ENCODE measurements around the gene GLCE. TPM values are rescaled to one million over a fixed set of nuclear protein-coding genes. Genes with fewer than 3 reads are reported as not detected.

Gene GLCE
- polyA plus RNA-seq, 4 donors = 18.2 to 66.5 (median 30.6) TPM

DNA sequence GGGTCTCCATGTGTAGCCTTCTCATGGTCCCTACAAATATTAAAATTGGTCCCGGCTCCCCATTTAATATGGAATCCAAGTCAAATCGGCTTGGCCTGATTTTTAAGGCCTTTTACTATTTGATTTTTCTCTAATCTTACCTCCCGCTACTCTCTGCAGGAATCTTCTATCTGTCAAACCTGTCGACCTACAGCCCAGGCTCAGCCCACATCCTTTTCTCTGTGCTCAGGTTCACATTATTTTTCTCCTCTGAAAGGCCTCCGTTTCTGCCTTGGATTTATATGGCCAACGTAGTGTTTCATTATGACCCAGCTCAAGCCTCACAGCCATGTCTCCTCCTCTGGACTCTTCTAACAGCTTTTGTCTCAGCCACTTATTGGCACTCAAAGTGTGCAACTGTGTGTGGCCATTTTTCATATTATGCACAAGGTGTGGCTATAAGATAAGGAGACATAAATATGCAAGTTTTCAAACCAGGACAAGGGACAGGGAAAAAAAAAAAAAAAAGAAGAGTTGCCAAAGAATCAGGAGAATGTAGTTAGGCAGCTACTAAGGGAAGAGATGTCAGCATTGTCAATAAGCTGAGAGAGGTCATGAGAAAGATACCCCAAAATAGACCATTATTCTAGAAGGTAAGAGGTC, 2.1 kb upstream of the GLCE start:
- H3K36me3 ChIP-seq (ENCODE audit: control insufficient read depth in 3 of 3, insufficient read depth in 2 of 3, low read depth in 1 of 3, low read length in 3 of 3) = no peaks in the 10 kb centered on the region
- DNase-seq = no peak
- H3K27me3 ChIP-seq (ENCODE audit: control insufficient read depth in 3 of 3, insufficient read depth in 3 of 3, low read length in 3 of 3) = no peaks in the 10 kb centered on the region
- no peaks in the 10 kb centered on the region for H3K9me3 ChIP-seq (ENCODE audit: control insufficient read depth in 2 of 2, insufficient read depth in 1 of 2, low read depth in 1 of 2, low read length in 1 of 2)
- 81 to 84% (median 82%) methylated on average over 6 of the region's 6 CpGs for WGBS, 3 donors
- H3K27ac ChIP-seq (ENCODE audit: low read depth in 1 of 3, low read length in 2 of 3) = no peak overlapping the region
- no peak overlapping the region for H3K4me3 ChIP-seq (ENCODE audit: low read depth in 1 of 3, low read length in 3 of 3)
- no peak for FAIRE-seq
- peaks cover 0 to 10% (median 0%) of the 10 kb centered on the region in 3 donors for H3K4me1 ChIP-seq (ENCODE audit: control insufficient read depth in 3 of 3, insufficient read depth in 2 of 3, low read depth in 1 of 3, low read length in 2 of 3)

DNA sequence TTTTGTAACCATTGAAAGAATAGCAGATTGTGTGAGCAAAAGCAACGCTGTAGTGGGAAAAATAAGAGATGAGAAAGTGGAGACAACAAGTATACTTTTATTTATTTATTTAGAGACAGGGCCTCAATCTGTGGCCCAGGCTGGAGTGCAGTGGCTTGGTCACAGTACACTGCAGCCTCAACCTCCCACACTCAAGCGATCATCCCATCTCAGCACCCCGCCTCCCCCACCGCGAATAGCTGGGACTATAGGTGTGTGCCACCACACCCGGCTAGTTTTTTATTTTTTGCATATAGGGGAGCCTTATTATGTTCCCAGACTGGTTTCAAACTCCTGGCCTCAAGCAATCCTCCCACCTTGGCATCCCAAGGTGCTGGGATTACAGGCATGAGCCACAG, 1.6 kb upstream of the GLCE start:
- no peaks in the 10 kb centered on the region for H3K9me3 ChIP-seq (ENCODE audit: control insufficient read depth in 2 of 2, insufficient read depth in 1 of 2, low read depth in 1 of 2, low read length in 1 of 2)
- H3K4me3 ChIP-seq (ENCODE audit: low read depth in 1 of 3, low read length in 3 of 3) = no peak overlapping the region
- no peaks in the 10 kb centered on the region for H3K27me3 ChIP-seq (ENCODE audit: control insufficient read depth in 3 of 3, insufficient read depth in 3 of 3, low read length in 3 of 3)
- 91 to 93% (median 93%) methylated on average over 6 of the region's 6 CpGs for WGBS, 3 donors
- no peaks in the 10 kb centered on the region for H3K36me3 ChIP-seq (ENCODE audit: control insufficient read depth in 3 of 3, insufficient read depth in 2 of 3, low read depth in 1 of 3, low read length in 3 of 3)
- DNase-seq = no peak
- peaks cover 0 to 10% (median 0%) of the 10 kb centered on the region in 3 donors for H3K4me1 ChIP-seq (ENCODE audit: control insufficient read depth in 3 of 3, insufficient read depth in 2 of 3, low read depth in 1 of 3, low read length in 2 of 3)
- H3K27ac ChIP-seq (ENCODE audit: low read depth in 1 of 3, low read length in 2 of 3) = no peak overlapping the region
- FAIRE-seq = no peak

DNA sequence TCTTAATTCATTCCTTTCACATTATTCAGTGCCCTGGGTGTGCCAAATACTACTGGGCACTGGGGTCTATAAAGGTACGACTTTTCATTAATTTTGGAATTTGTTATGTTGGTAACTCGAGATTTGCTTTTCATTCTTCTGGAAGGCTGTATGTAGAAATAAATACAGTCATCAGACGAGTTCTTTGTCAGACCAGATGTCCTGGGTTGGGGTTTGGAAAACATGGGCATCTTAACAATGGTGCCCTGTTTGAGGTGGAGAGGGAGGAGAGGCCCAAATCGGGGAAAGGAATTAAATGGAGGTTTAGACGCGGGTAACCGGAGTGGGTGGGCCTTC, 662 bp upstream of the GLCE start:
- H3K9me3 ChIP-seq (ENCODE audit: control insufficient read depth in 2 of 2, insufficient read depth in 1 of 2, low read depth in 1 of 2, low read length in 1 of 2) = no peaks in the 10 kb centered on the region
- WGBS, 3 donors = 13 to 20% (median 15%) methylated on average over 7 of the region's 7 CpGs
- H3K4me1 ChIP-seq (ENCODE audit: control insufficient read depth in 3 of 3, insufficient read depth in 2 of 3, low read depth in 1 of 3, low read length in 2 of 3) = peaks cover 0 to 10% (median 0%) of the 10 kb centered on the region in 3 donors
- H3K4me3 ChIP-seq (ENCODE audit: low read depth in 1 of 3, low read length in 3 of 3) = peak overlapping the region in 2 of 3 donors; percentile 68 to 91
- H3K27ac ChIP-seq (ENCODE audit: low read depth in 1 of 3, low read length in 2 of 3) = peak overlapping the region; percentile 46 to 80 (median 79)
- no peaks in the 10 kb centered on the region for H3K27me3 ChIP-seq (ENCODE audit: control insufficient read depth in 3 of 3, insufficient read depth in 3 of 3, low read length in 3 of 3)
- no peaks in the 10 kb centered on the region for H3K36me3 ChIP-seq (ENCODE audit: control insufficient read depth in 3 of 3, insufficient read depth in 2 of 3, low read depth in 1 of 3, low read length in 3 of 3)
- DNase-seq = no peak
- no peak for FAIRE-seq

DNA sequence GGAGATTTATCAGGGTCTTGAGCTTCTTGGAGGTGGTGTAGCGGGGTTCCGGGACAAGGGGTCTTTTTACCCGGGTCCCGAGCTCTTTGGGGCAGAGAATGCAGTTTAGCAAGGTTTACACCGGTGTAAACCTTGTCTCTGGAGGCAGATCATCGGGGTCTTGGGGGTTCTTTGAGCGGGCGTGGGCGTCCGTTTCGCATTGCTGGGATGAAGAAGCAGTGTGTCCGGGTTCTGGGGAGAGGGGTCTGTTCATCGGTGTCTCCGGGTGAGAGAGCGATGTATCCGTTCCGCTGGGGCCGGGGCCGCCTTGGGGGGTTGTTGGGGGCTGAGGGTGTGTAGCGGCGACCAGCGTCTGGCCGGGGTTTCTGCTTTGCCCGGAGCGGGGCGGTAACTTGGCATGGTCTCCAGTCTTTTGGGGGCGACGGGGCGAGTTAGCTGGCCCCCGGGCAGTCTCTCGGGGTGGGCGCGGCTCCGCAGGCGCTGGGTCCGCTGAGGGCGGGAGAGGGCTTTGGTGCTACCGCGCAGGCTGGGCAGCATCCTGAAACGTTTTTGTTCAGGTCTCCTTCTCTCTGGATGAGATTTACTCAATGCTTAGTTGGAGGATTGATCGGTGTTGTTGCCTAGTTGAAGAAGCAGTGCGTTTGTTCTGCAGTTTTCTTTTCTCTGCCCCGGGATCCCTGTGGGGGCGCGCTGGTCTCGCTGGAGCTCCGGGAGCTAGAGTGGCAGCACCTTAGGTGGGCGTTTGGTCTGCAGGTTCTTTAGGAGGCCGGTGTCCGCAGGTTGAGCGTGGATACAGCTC, 843 bp downstream of the GLCE start:
- peak overlapping the region in 2 of 3 donors; percentile 61 to 87 for H3K27ac ChIP-seq (ENCODE audit: low read depth in 1 of 3, low read length in 2 of 3)
- H3K27me3 ChIP-seq (ENCODE audit: control insufficient read depth in 3 of 3, insufficient read depth in 3 of 3, low read length in 3 of 3) = no peaks in the 10 kb centered on the region
- WGBS, 3 donors = 0 to 1% (median 1%) methylated on average over 51 of the region's 51 CpGs
- H3K4me3 ChIP-seq (ENCODE audit: low read depth in 1 of 3, low read length in 3 of 3) = peak overlapping the region; percentile 68 to 91 (median 91)
- DNase-seq (peak; percentile 45 to 74), FAIRE-seq (no peak)
- H3K4me1 ChIP-seq (ENCODE audit: control insufficient read depth in 3 of 3, insufficient read depth in 2 of 3, low read depth in 1 of 3, low read length in 2 of 3) = peaks cover 0 to 13% (median 0%) of the 10 kb centered on the region in 3 donors
- no peaks in the 10 kb centered on the region for H3K36me3 ChIP-seq (ENCODE audit: control insufficient read depth in 3 of 3, insufficient read depth in 2 of 3, low read depth in 1 of 3, low read length in 3 of 3)
- no peaks in the 10 kb centered on the region for H3K9me3 ChIP-seq (ENCODE audit: control insufficient read depth in 2 of 2, insufficient read depth in 1 of 2, low read depth in 1 of 2, low read length in 1 of 2)

DNA sequence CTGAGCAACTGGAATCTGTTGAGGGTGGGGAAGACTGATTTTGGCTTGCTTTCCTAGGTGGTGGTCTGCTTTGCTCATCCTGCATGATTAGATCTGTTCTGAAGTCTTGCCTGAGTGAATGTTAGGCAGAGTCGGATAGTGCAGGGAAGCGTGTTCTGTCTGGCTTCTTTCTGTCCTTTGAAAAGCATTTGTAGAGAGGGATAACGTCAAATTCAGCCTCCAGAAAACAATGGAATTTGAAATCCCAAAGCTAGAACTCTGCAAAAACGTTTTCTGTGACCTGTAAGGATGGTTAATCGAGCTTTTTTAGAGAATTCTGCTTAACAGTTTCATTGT, 1.4 kb downstream of the GLCE start:
- H3K4me1 ChIP-seq (ENCODE audit: control insufficient read depth in 3 of 3, insufficient read depth in 2 of 3, low read depth in 1 of 3, low read length in 2 of 3) = peaks cover 0 to 13% (median 0%) of the 10 kb centered on the region in 3 donors
- peak overlapping the region in 1 of 3 donors; percentile 3 for H3K27ac ChIP-seq (ENCODE audit: low read depth in 1 of 3, low read length in 2 of 3)
- WGBS, 3 donors = 12 to 30% (median 27%) methylated on average over 5 of the region's 5 CpGs
- H3K9me3 ChIP-seq (ENCODE audit: control insufficient read depth in 2 of 2, insufficient read depth in 1 of 2, low read depth in 1 of 2, low read length in 1 of 2) = no peaks in the 10 kb centered on the region
- H3K36me3 ChIP-seq (ENCODE audit: control insufficient read depth in 3 of 3, insufficient read depth in 2 of 3, low read depth in 1 of 3, low read length in 3 of 3) = no peaks in the 10 kb centered on the region
- DNase-seq (no peak), FAIRE-seq (no peak)
- no peaks in the 10 kb centered on the region for H3K27me3 ChIP-seq (ENCODE audit: control insufficient read depth in 3 of 3, insufficient read depth in 3 of 3, low read length in 3 of 3)
- H3K4me3 ChIP-seq (ENCODE audit: low read depth in 1 of 3, low read length in 3 of 3) = peak overlapping the region; percentile 68 to 91 (median 91)

DNA sequence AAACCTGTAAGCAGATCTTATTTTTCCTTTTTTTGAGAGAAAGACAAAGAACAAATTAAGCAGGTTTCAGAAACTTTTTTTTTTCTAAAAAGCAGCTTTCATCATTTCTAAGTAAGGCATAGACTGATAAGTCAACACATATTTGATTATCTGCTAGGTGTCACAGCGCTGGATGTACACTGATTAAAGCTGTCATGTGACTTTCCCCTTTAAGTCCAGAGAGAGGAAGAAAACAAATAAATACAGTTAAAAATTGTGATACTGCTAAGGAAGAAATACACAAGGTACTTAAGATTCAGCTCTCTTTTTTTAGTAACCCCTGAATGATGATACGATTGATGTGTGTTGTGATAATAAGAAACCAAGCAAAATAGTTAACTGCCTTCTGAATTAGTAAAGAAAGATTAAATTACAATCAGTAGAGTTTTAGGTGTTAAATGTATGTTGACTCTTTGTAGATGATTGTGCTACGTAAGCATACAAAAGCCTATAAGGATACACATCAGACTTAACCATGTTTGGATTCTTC, 2.8 kb downstream of the GLCE start:
- Histone ChIP-seq H3K9me3 (ENCODE audit: control insufficient read depth in 2 of 2, insufficient read depth in 1 of 2, low read depth in 1 of 2, low read length in 1 of 2) (no peaks in the 10 kb centered on the region), H3K4me3 (ENCODE audit: low read depth in 1 of 3, low read length in 3 of 3) (no peak overlapping the region), H3K4me1 (ENCODE audit: control insufficient read depth in 3 of 3, insufficient read depth in 2 of 3, low read depth in 1 of 3, low read length in 2 of 3) (peaks cover 0 to 13% (median 2%) of the 10 kb centered on the region in 3 donors), H3K27me3 (ENCODE audit: control insufficient read depth in 3 of 3, insufficient read depth in 3 of 3, low read length in 3 of 3) (no peaks in the 10 kb centered on the region), H3K36me3 (ENCODE audit: control insufficient read depth in 3 of 3, insufficient read depth in 2 of 3, low read depth in 1 of 3, low read length in 3 of 3) (no peaks in the 10 kb centered on the region), H3K27ac (ENCODE audit: low read depth in 1 of 3, low read length in 2 of 3) (no peak overlapping the region)
- 73 to 82% (median 81%) methylated on average over 3 of the region's 3 CpGs for WGBS, 3 donors
- DNase-seq (no peak), FAIRE-seq (no peak)

DNA sequence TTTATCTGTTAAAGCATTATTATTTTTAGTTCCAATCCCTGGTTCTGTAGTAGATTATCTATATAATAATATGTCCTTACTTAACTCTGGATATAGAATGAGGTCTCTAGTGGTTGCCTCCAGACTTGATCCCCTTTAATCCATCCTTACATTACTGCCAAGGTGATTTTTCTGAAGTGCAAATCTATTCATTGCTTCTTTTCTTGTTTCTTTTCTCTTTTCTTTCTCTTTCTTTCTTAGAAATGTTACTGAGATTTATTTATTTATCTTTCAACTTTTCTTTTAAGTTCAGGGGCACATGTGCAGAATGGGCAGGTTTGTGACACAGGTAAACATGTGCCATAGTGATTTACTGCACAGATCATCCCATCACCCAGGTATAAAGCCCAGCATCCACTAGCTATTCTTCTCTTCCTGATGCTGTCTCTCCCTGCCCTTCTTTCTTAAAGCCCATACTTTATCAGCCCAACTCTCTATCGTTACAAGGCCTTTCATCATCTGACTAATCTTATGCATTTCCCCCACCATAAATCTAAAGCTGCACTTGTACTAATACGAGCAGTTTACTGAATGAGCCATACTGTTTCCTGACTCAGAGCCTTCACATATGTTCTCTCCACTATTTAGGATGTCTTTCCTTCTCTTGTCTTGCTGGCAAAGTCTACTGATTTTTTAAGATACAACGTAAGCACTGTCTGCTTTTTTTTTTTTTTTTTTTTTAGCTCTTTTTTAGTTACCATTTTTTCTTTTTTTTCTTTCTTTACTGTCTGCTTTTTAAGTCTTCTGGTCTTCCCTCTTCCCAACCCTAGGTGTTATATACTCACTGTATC, 4.6 kb downstream of the GLCE start:
- no peak overlapping the region for H3K4me3 ChIP-seq (ENCODE audit: low read depth in 1 of 3, low read length in 3 of 3)
- H3K27me3 ChIP-seq (ENCODE audit: control insufficient read depth in 3 of 3, insufficient read depth in 3 of 3, low read length in 3 of 3) = no peaks in the 10 kb centered on the region
- FAIRE-seq = no peak
- H3K36me3 ChIP-seq (ENCODE audit: control insufficient read depth in 3 of 3, insufficient read depth in 2 of 3, low read depth in 1 of 3, low read length in 3 of 3) = no peaks in the 10 kb centered on the region
- DNase-seq = peak in 1 of 2 donors; percentile 20
- no peaks in the 10 kb centered on the region for H3K9me3 ChIP-seq (ENCODE audit: control insufficient read depth in 2 of 2, insufficient read depth in 1 of 2, low read depth in 1 of 2, low read length in 1 of 2)
- WGBS, 3 donors = 13 to 49% (median 31%) methylated on average over 3 of the region's 3 CpGs
- H3K27ac ChIP-seq (ENCODE audit: low read depth in 1 of 3, low read length in 2 of 3) = no peak overlapping the region
- H3K4me1 ChIP-seq (ENCODE audit: control insufficient read depth in 3 of 3, insufficient read depth in 2 of 3, low read depth in 1 of 3, low read length in 2 of 3) = peaks cover 0 to 3% (median 2%) of the 10 kb centered on the region in 3 donors

DNA sequence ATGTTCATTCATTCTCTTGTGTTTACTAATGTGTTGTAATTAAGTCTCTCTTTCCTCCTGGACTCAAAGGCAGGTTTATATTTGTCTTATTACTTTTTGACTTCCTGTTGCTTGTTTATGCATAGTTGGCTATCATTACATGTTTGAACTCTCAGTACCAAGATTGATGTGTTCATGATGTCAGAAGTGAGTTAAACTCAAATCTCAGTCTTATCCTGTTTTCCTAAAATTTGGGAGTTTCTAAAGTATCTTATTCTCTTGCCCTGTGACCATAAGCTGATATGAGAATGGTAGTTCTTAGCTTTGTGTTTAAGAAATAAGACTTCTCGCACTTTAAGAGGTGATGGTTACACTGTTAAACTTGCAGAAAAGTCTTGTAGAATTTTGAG, 5.2 kb downstream of the GLCE start:
- no peaks in the 10 kb centered on the region for H3K27me3 ChIP-seq (ENCODE audit: control insufficient read depth in 3 of 3, insufficient read depth in 3 of 3, low read length in 3 of 3)
- H3K36me3 ChIP-seq (ENCODE audit: control insufficient read depth in 3 of 3, insufficient read depth in 2 of 3, low read depth in 1 of 3, low read length in 3 of 3) = no peaks in the 10 kb centered on the region
- H3K4me1 ChIP-seq (ENCODE audit: control insufficient read depth in 3 of 3, insufficient read depth in 2 of 3, low read depth in 1 of 3, low read length in 2 of 3) = peaks cover 0 to 3% (median 2%) of the 10 kb centered on the region in 3 donors
- DNase-seq (no peak), FAIRE-seq (no peak)
- 92 to 98% (median 98%) methylated on average over 1 of the region's 1 CpG for WGBS, 3 donors
- H3K4me3 ChIP-seq (ENCODE audit: low read depth in 1 of 3, low read length in 3 of 3) = no peak overlapping the region
- no peak overlapping the region for H3K27ac ChIP-seq (ENCODE audit: low read depth in 1 of 3, low read length in 2 of 3)
- H3K9me3 ChIP-seq (ENCODE audit: control insufficient read depth in 2 of 2, insufficient read depth in 1 of 2, low read depth in 1 of 2, low read length in 1 of 2) = no peaks in the 10 kb centered on the region

All from small intestine (tissue), 7 donors.